Gastrocnemius medialis (tissue), 4 donors: ENCODE results near the gene MAP3K7.

Experiments
- POLR2A ChIP-seq, 2 donors: fragments of 450-650 bp; IDR thresholded peaks; one replicate each; pipeline ENCODE4 v1.6.1; 2017; ENCODE audit warnings: antibody characterized with exemption in 2 of 2, mild to moderate bottlenecking in 2 of 2, moderate library complexity in 2 of 2
- TF ChIP-seq, protein P1 (sequence below), 5 experiments: fragments of 450-650 bp in 3 of 5; fragments of 200-600 bp in 2 of 5; sonication (generic) in 2 of 5; IDR thresholded peaks in 4 of 5; conservative IDR thresholded peaks in 1 of 5; 1 replicate in 4 of 5; 2 replicates in 1 of 5; pipeline ENCODE4 v1.5.1; 2016 to 2019; ENCODE audit warnings: antibody characterized with exemption in 5 of 5, mild to moderate bottlenecking in 3 of 5, moderate library complexity in 3 of 5

DNA sequence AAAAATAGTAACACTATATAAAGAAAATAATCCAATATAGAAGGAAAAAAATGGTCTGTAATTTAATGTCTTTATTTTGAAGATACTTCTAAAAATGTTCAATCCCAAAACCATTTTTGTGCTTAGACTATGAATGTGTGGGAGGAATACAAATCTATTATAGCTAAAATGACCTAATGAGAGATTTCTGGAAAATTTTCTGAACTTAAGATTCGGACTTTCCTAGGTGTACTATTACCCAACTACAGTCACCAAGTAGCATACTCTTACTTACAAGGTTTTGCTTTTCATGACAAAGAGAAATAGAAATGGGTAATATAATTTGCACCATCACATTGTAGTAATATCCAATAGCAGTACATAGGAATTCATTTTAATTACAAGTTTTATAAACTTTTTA is 29.9 kb downstream of the MAP3K7 start:
- TF ChIP-seq, protein P1, sequence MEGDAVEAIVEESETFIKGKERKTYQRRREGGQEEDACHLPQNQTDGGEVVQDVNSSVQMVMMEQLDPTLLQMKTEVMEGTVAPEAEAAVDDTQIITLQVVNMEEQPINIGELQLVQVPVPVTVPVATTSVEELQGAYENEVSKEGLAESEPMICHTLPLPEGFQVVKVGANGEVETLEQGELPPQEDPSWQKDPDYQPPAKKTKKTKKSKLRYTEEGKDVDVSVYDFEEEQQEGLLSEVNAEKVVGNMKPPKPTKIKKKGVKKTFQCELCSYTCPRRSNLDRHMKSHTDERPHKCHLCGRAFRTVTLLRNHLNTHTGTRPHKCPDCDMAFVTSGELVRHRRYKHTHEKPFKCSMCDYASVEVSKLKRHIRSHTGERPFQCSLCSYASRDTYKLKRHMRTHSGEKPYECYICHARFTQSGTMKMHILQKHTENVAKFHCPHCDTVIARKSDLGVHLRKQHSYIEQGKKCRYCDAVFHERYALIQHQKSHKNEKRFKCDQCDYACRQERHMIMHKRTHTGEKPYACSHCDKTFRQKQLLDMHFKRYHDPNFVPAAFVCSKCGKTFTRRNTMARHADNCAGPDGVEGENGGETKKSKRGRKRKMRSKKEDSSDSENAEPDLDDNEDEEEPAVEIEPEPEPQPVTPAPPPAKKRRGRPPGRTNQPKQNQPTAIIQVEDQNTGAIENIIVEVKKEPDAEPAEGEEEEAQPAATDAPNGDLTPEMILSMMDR (IDR thresholded peaks at IDR 0.05 in 4 of 5, conservative IDR thresholded peaks at IDR 0.05 in 1 of 5) = no peak
- no peak for TF ChIP-seq POLR2A (IDR thresholded peaks at IDR 0.05)
